DOHH2 (cell line): ENCODE data around the gene NME3.
"Not testable (repeated sequence)": the region's sequence is repeated elsewhere in the genome, so short reads cannot be mapped to it uniquely, and the experiment has no call there.

ENCODE experiments used
- H3F3A ChIP-seq: fragments of 200-600 bp; sonication (generic), shearing (Covaris generic); 2 replicates; pipeline ENCODE4 v1.6.0; 2016; ENCODE audit warnings: antibody characterized with exemption, mild to moderate bottlenecking; ENCODE audit not compliant: control insufficient read depth, insufficient read depth
- H3K27ac ChIP-seq: fragments of 200-600 bp; sonication (generic); 2 replicates; pipeline ENCODE4 v1.5.1; 2014; ENCODE audit warnings: low read depth, mild to moderate bottlenecking, low read length, moderate library complexity
- H3K27me3 ChIP-seq: fragments of 200-600 bp; sonication (generic); 2 replicates; pipeline ENCODE4 v1.6.1; 2014; ENCODE audit warnings: mild to moderate bottlenecking, low read length, mixed read lengths; ENCODE audit not compliant: control insufficient read depth
- H3K36me3 ChIP-seq: fragments of 200-600 bp; sonication (generic); 2 replicates; pipeline ENCODE4 v1.6.1; 2014; ENCODE audit warnings: mild to moderate bottlenecking, low read length, moderate library complexity, mixed read lengths; ENCODE audit not compliant: control insufficient read depth
- H3K4me1 ChIP-seq: fragments of 200-600 bp; sonication (generic); 2 replicates; pipeline ENCODE4 v1.6.1; 2014; ENCODE audit warnings: mild to moderate bottlenecking, low read length, mixed read lengths; ENCODE audit not compliant: control insufficient read depth
- H3K4me2 ChIP-seq: fragments of 200-600 bp; sonication (generic); 2 replicates; pipeline ENCODE4 v1.6.0; 2014; ENCODE audit warnings: mild to moderate bottlenecking, low read length, moderate library complexity
- H3K4me3 ChIP-seq: fragments of 200-600 bp; sonication (generic); 2 replicates; pipeline ENCODE4 v1.5.1; 2014; ENCODE audit warnings: mild to moderate bottlenecking, low read length, mixed read lengths
- H3K79me2 ChIP-seq: fragments of 200-600 bp; sonication (generic); 2 replicates; pipeline ENCODE4 v1.6.1; 2014; ENCODE audit warnings: mild to moderate bottlenecking, low read length, mixed read lengths; ENCODE audit not compliant: control insufficient read depth
- H3K9me2 ChIP-seq: fragments of 200-600 bp; sonication (generic); replicated peaks from 2 replicates; pipeline ENCODE4 v1.6.1; 2014; ENCODE audit warnings: mild to moderate bottlenecking, low read length, mixed read lengths; ENCODE audit not compliant: control insufficient read depth
- H3K9me3 ChIP-seq: fragments of 200-600 bp; sonication (generic); 2 replicates; pipeline ENCODE4 v1.6.1; 2014; ENCODE audit warnings: antibody characterized with exemption, low read length, mixed read lengths; ENCODE audit not compliant: control insufficient read depth, insufficient read depth
- H4K20me1 ChIP-seq: fragments of 200-600 bp; sonication (generic); 2 replicates; pipeline ENCODE4 v1.6.0; 2014; ENCODE audit warnings: low read depth, mild to moderate bottlenecking, antibody characterized with exemption, low read length, moderate library complexity; ENCODE audit not compliant: control insufficient read depth, insufficient read depth
- EZH2phosphoT487 ChIP-seq: fragments of 200-600 bp; sonication (generic); IDR thresholded peaks from 2 replicates; pipeline ENCODE4 v1.6.1; 2017; ENCODE audit warnings: borderline replicate concordance, mild to moderate bottlenecking, antibody characterized with exemption, low read length, moderate library complexity, mixed read lengths
- TF ChIP-seq, protein P1 (sequence below): fragments of 200-600 bp; sonication (generic); IDR thresholded peaks from one replicate; pipeline ENCODE4 v1.5.1; 2014; ENCODE audit warnings: antibody characterized with exemption, mild to moderate bottlenecking, low read depth, low read length; ENCODE audit not compliant: poor library complexity, severe bottlenecking

NME3 gene

DNA sequence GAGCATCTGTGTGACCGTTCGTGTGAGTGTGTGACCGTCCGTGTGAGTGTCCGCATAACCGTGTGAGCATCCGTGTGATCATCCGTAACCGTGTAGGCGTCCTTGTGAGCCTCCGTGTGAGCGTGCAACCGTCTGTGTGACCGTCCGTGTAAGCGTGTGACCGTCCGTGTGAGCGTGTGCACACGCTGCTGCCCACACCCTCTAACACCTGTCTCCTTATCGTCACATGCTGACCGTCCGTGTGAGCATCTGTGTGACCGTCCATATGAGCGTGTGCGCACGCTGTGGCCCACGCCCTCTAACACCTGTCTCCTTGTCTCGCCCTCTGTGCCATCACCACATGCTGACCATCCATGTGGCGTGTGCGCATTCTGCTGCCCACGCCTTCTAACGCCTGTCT, 31.1 kb downstream of the NME3 start:
- Histone ChIP-seq H3K9me3 (peaks cover 43% of the 10 kb centered on the region; the same call in 1 of the 2 replicates), H3K4me2 (no peak overlapping the region), H3K4me1 (no peaks in the 10 kb centered on the region), H3K27ac (no peak overlapping the region), H3K79me2 (peaks cover 13% of the 10 kb centered on the region), H3F3A (peaks cover 37% of the 10 kb centered on the region), H4K20me1 (no peaks in the 10 kb centered on the region), H3K36me3 (peaks cover 37% of the 10 kb centered on the region), H3K27me3 (no peaks in the 10 kb centered on the region), H3K4me3 (no peak overlapping the region), H3K9me2 (no peaks in the 10 kb centered on the region)
- TF ChIP-seq EZH2phosphoT487, result no peak
- TF ChIP-seq, protein P1, sequence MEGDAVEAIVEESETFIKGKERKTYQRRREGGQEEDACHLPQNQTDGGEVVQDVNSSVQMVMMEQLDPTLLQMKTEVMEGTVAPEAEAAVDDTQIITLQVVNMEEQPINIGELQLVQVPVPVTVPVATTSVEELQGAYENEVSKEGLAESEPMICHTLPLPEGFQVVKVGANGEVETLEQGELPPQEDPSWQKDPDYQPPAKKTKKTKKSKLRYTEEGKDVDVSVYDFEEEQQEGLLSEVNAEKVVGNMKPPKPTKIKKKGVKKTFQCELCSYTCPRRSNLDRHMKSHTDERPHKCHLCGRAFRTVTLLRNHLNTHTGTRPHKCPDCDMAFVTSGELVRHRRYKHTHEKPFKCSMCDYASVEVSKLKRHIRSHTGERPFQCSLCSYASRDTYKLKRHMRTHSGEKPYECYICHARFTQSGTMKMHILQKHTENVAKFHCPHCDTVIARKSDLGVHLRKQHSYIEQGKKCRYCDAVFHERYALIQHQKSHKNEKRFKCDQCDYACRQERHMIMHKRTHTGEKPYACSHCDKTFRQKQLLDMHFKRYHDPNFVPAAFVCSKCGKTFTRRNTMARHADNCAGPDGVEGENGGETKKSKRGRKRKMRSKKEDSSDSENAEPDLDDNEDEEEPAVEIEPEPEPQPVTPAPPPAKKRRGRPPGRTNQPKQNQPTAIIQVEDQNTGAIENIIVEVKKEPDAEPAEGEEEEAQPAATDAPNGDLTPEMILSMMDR, result no peak

DNA sequence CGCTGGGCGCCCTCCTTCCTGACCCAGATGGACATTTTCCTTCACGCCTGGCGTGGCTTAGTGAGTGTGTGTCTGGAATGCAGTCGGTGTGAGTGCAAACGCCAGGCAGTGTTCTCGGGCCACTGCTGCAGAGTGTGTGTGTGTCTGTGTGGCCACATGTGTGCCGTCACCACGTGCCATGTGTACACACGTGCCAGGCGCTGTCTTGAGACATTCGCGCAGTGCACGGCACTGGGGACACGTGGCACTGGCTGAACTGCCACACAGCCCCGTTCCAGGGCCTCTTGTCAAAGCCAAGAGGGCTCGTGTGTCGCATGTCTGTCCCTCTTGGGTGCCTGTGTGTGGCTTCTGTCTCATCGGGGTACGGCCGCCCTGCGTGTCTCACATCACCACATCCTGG, 36.5 kb downstream of the NME3 start:
- peaks cover 64% of the 10 kb centered on the region for H3K9me3 ChIP-seq
- H4K20me1 ChIP-seq, result no peaks in the 10 kb centered on the region
- H3K27ac ChIP-seq, result no peak overlapping the region
- TF ChIP-seq, protein P1, result no peak
- TF ChIP-seq EZH2phosphoT487, result no peak
- H3K36me3 ChIP-seq, result peaks cover 49% of the 10 kb centered on the region
- H3K27me3 ChIP-seq, result no peaks in the 10 kb centered on the region
- peaks cover 45% of the 10 kb centered on the region for H3F3A ChIP-seq
- H3K4me3 ChIP-seq, result no peak overlapping the region
- H3K9me2 ChIP-seq, result no peaks in the 10 kb centered on the region
- H3K4me1 ChIP-seq, result no peaks in the 10 kb centered on the region
- peaks cover 13% of the 10 kb centered on the region for H3K79me2 ChIP-seq
- no peak overlapping the region for H3K4me2 ChIP-seq

DNA sequence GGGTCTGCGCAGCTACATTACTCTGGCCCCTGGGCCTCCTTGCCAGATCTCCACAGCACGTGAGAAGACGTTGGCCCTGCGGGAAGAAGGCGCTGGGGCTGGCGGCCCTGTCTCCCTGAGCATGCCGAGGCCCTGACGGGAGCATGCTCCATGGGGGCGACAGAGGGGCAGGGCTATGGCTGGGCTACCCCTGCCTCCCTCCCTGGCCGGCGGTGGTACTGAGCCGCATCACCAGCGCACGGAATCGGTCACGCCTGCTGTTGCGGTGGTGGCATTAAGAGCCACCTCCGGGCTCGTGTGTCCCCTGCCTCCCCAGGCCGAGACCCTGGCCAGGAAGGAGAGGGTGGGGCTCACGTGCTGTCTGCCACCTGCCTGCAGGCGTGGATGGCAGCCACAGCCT, 37.2 kb downstream of the NME3 start:
- H3K9me2 ChIP-seq, result no peaks in the 10 kb centered on the region
- no peaks in the 10 kb centered on the region for H4K20me1 ChIP-seq
- no peak overlapping the region for H3K27ac ChIP-seq
- peaks cover 42% of the 10 kb centered on the region for H3F3A ChIP-seq
- peaks cover 12% of the 10 kb centered on the region for H3K79me2 ChIP-seq
- H3K36me3 ChIP-seq, result peaks cover 54% of the 10 kb centered on the region
- H3K27me3 ChIP-seq, result no peaks in the 10 kb centered on the region
- TF ChIP-seq EZH2phosphoT487, result no peak
- TF ChIP-seq, protein P1, result no peak
- peaks cover 57% of the 10 kb centered on the region for H3K9me3 ChIP-seq
- H3K4me2 ChIP-seq, result no peak overlapping the region
- H3K4me1 ChIP-seq, result no peaks in the 10 kb centered on the region
- no peak overlapping the region for H3K4me3 ChIP-seq

DNA sequence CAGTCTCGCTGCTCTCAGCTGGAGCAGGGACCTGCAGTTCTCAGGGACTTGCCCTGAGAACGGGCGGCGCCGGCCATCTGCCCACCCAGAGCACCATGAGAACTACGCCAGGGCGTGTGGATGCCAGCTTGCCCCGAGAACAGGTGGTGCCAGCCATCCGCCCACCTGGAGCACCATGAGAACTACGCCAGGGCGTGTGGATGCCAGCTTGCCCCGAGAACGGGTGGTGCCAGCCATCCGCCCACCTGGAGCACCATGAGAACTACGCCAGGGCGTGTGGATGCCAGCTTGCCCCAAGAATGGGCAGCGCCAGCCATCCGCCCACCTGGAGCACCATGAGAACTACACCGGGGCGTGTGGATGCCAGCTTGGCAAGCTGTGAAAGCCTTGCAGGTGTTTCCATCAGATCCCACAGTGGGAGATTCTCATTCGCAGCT, 38.8 kb downstream of the NME3 start:
- not testable (repeated sequence) for H3K9me2 ChIP-seq, H3K27ac ChIP-seq, H3K4me2 ChIP-seq, H3K4me1 ChIP-seq, H3K4me3 ChIP-seq, H3K27me3 ChIP-seq, H4K20me1 ChIP-seq
- Histone ChIP-seq H3K9me3 (peaks cover 45% of the 10 kb centered on the region), H3K36me3 (peaks cover 69% of the 10 kb centered on the region), H3F3A (peaks cover 28% of the 10 kb centered on the region), H3K79me2 (peaks cover 22% of the 10 kb centered on the region)
